ENCODE results near the gene NXPH1. TPM values are rescaled to one million over a fixed set of nuclear protein-coding genes. Genes with fewer than 3 reads are reported as not detected.

NXPH1 gene
- total and polyA plus RNA-seq, 2 donors (not counting 1 experiment from before 2014, with no cell fraction given) = not detected

- POLR2A ChIA-PET = no interaction called here
Measured at GRCh38 chr7:8462309-8462708, 28.9 kb downstream of the NXPH1 start.

GRCh38 chr7:8465338-8465737, 31.9 kb downstream of the NXPH1 start:
- H3K4me1 ChIP-seq (ENCODE audit: control insufficient read depth in 2 of 2, insufficient read depth in 2 of 2, low read length in 2 of 2) = no peaks in the 10 kb centered on the region
- Mint-ChIP-seq H3K4me1 (no peaks in the 10 kb centered on the region), H3K9me3 (ENCODE audit: insufficient read depth) (no peaks in the 10 kb centered on the region), H3K4me3 (no peak overlapping the region), H3K27me3 (peaks cover 11% of the 10 kb centered on the region), H3K27ac (no peak overlapping the region)
- CTCF ChIA-PET = no interaction called here
- POLR2A ChIA-PET = no interaction called here
- H2AFZ ChIP-seq (ENCODE audit: insufficient read depth, low read depth, low read length, poor library complexity, severe bottlenecking) = no peak overlapping the region
- 94% methylated on average over 3 of the region's 4 CpGs for WGBS (ENCODE audit: insufficient coverage)
- no peak overlapping the region for H3K9ac ChIP-seq (ENCODE audit: low read length)
- no peaks in the 10 kb centered on the region for H3K79me2 ChIP-seq (ENCODE audit: control insufficient read depth, insufficient read depth, low read length)
- no peak overlapping the region for H3K4me2 ChIP-seq (replicated peaks; ENCODE audit: low read depth, low read length, poor library complexity, severe bottlenecking)
- H4K20me1 ChIP-seq (ENCODE audit: control insufficient read depth, insufficient read depth, low read length, poor library complexity, severe bottlenecking) = no peaks in the 10 kb centered on the region
- intact Hi-C loops (cut with micrococcal nuclease) = no loop called here
- H3K9me3 ChIP-seq (ENCODE audit: control extremely low read depth in 1 of 3, control insufficient read depth in 2 of 3, insufficient read depth in 1 of 3, low read length in 2 of 3) = no peaks in the 10 kb centered on the region
- DNase-seq (no peak), ATAC-seq (ENCODE audit: low read depth) (no peak)
- no peaks in the 10 kb centered on the region for H3K36me3 ChIP-seq (replicated peaks in 1 of 2; ENCODE audit: control extremely low read depth in 1 of 2, control insufficient read depth in 1 of 2, extremely low read depth in 1 of 2, insufficient read depth in 2 of 2, low read length in 1 of 2)
- TF ChIP-seq CTCF (IDR thresholded peaks at IDR 0.05) = no peak
- no peak for TF ChIP-seq EZH2 (IDR thresholded peaks at IDR 0.05; ENCODE audit: borderline replicate concordance, insufficient read depth, low read depth, low read length, poor library complexity, severe bottlenecking)
- no peak overlapping the region for H3K4me3 ChIP-seq (ENCODE audit: control extremely low read depth in 1 of 5, extremely low read depth in 1 of 5, insufficient read depth in 1 of 5, low read depth in 2 of 5, low read length in 4 of 5)
- H3K27me3 ChIP-seq (replicated peaks in 1 of 4; ENCODE audit: control extremely low read depth in 1 of 4, control insufficient read depth in 3 of 4, insufficient read depth in 4 of 4, low read length in 3 of 4) = no peaks in the 10 kb centered on the region
- no peak overlapping the region for H3K27ac ChIP-seq (ENCODE audit: low read length in 2 of 2)

More at GRCh38 chr7:8462309-8462708, 28.9 kb downstream of the NXPH1 start:
- H3K4me1 ChIP-seq (ENCODE audit: control insufficient read depth in 2 of 2, insufficient read depth in 2 of 2, low read length in 2 of 2) = no peaks in the 10 kb centered on the region
- Mint-ChIP-seq H3K27me3 (peaks cover 14% of the 10 kb centered on the region), H3K4me3 (no peak overlapping the region), H3K27ac (no peak overlapping the region), H3K9me3 (ENCODE audit: insufficient read depth) (no peaks in the 10 kb centered on the region), H3K4me1 (no peaks in the 10 kb centered on the region)
- H3K4me2 ChIP-seq (replicated peaks; ENCODE audit: low read depth, low read length, poor library complexity, severe bottlenecking) = no peak overlapping the region
- no peaks in the 10 kb centered on the region for H3K9me3 ChIP-seq (ENCODE audit: control extremely low read depth in 1 of 3, control insufficient read depth in 2 of 3, insufficient read depth in 1 of 3, low read length in 2 of 3)
- no peak overlapping the region for H3K9ac ChIP-seq (ENCODE audit: low read length)
- H3K79me2 ChIP-seq (ENCODE audit: control insufficient read depth, insufficient read depth, low read length) = no peaks in the 10 kb centered on the region
- no peak for TF ChIP-seq CTCF (IDR thresholded peaks at IDR 0.05)
- TF ChIP-seq EZH2 (IDR thresholded peaks at IDR 0.05; ENCODE audit: borderline replicate concordance, insufficient read depth, low read depth, low read length, poor library complexity, severe bottlenecking) = no peak
- no peak for DNase-seq
- H3K36me3 ChIP-seq (replicated peaks in 1 of 2; ENCODE audit: control extremely low read depth in 1 of 2, control insufficient read depth in 1 of 2, extremely low read depth in 1 of 2, insufficient read depth in 2 of 2, low read length in 1 of 2) = no peaks in the 10 kb centered on the region
- no peak overlapping the region for H2AFZ ChIP-seq (ENCODE audit: insufficient read depth, low read depth, low read length, poor library complexity, severe bottlenecking)
- H3K4me3 ChIP-seq (ENCODE audit: control extremely low read depth in 1 of 5, extremely low read depth in 1 of 5, insufficient read depth in 1 of 5, low read depth in 2 of 5, low read length in 4 of 5) = no peak overlapping the region
- no CpG with 5 or more reads among the region's 2 CpGs for whole genome bisulfite sequencing (ENCODE audit: insufficient coverage)
- no peak for ATAC-seq (ENCODE audit: low read depth)
- no peak overlapping the region for H3K27ac ChIP-seq (ENCODE audit: low read length in 2 of 2)
- peaks cover 0 to 4% (median 0%) of the 10 kb centered on the region in 4 experiments for H3K27me3 ChIP-seq (replicated peaks in 1 of 4; ENCODE audit: control extremely low read depth in 1 of 4, control insufficient read depth in 3 of 4, insufficient read depth in 4 of 4, low read length in 3 of 4)
- no peaks in the 10 kb centered on the region for H4K20me1 ChIP-seq (ENCODE audit: control insufficient read depth, insufficient read depth, low read length, poor library complexity, severe bottlenecking)
- intact Hi-C loops (cut with micrococcal nuclease) = no loop called here
- CTCF ChIA-PET = no interaction called here

Measured in B cell (primary cell).